ENCODE measurements around the gene GPC6.

DNA sequence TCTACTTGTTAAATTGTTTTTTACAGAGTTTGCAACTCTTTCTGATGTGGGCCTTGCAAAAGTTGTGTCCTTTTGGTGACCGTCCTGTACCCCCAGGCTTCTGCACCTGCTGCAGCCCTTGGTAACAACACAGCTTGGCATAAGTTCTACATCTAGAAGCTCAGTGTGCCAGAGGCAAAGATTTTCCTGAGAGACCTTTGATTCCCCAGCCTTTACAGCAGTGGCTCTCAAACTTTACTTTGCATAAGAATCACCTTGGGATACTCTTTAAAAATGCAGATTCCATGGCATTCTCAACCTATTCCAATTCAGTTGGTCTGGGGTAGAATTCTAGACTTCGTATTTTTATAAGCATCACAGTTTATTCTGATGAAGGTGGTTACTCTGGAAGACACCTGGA is 991.9 kb downstream of the GPC6 start:
- no peak for TF ChIP-seq CTCF (IDR thresholded peaks at IDR 0.05; ENCODE audit: low read depth, low read length, missing input control)
- no peak for TF ChIP-seq GABPA (IDR thresholded peaks at IDR 0.05 in 1 of 2, conservative IDR thresholded peaks at IDR 0.05 in 1 of 2)
- TF ChIP-seq RAD21 (IDR thresholded peaks at IDR 0.05) = no peak
- TF ChIP-seq HNF4A (conservative IDR thresholded peaks at IDR 0.05) = no peak
- TF ChIP-seq TAF1 (conservative IDR thresholded peaks at IDR 0.05) = no peak
- TF ChIP-seq YY1 (IDR thresholded peaks at IDR 0.05) = no peak
- TF ChIP-seq ZBTB33 (IDR thresholded peaks at IDR 0.05) = no peak
- TF ChIP-seq, protein P1, sequence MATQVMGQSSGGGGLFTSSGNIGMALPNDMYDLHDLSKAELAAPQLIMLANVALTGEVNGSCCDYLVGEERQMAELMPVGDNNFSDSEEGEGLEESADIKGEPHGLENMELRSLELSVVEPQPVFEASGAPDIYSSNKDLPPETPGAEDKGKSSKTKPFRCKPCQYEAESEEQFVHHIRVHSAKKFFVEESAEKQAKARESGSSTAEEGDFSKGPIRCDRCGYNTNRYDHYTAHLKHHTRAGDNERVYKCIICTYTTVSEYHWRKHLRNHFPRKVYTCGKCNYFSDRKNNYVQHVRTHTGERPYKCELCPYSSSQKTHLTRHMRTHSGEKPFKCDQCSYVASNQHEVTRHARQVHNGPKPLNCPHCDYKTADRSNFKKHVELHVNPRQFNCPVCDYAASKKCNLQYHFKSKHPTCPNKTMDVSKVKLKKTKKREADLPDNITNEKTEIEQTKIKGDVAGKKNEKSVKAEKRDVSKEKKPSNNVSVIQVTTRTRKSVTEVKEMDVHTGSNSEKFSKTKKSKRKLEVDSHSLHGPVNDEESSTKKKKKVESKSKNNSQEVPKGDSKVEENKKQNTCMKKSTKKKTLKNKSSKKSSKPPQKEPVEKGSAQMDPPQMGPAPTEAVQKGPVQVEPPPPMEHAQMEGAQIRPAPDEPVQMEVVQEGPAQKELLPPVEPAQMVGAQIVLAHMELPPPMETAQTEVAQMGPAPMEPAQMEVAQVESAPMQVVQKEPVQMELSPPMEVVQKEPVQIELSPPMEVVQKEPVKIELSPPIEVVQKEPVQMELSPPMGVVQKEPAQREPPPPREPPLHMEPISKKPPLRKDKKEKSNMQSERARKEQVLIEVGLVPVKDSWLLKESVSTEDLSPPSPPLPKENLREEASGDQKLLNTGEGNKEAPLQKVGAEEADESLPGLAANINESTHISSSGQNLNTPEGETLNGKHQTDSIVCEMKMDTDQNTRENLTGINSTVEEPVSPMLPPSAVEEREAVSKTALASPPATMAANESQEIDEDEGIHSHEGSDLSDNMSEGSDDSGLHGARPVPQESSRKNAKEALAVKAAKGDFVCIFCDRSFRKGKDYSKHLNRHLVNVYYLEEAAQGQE (IDR thresholded peaks at IDR 0.05) = no peak
- no peak for TF ChIP-seq EGR1 (IDR thresholded peaks at IDR 0.05; ENCODE audit: low read depth in 2 of 2)
- no peak for TF ChIP-seq MAX (IDR thresholded peaks at IDR 0.05)
- no peak for TF ChIP-seq JUND (IDR thresholded peaks at IDR 0.05)
- no peak for TF ChIP-seq ATF3 (IDR thresholded peaks at IDR 0.05)

All from liver (tissue), 3 donors.